ENCODE measurements around the gene GPR176.

GPR176 gene

GRCh38 chr15:39801641-39802309 is 118.3 kb downstream of the GPR176 start:
- peak in 1 of 2 experiments; percentile 23 for DNase-seq

DNA sequence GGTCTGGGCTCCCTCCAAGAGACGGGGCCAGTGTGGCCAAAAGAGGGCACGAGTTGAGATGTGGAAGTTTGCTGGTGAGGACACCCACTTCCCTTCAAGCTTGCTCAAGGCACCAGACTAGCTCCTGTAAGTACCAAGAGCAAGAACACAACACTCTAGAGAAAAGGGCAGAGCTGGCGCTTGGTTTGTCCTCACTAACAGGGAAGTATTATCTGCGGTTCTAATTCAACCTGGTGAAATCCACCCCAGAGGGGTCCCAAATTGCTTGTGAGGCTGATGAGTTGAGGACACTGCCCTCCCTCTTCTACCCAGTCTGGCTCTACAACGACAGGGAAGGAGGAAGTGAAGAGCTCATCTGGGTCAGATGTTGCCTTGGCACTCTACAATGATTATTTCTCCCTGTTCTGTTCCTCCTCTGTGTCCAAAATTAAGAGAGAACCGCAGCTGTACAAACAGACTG is 120.5 kb downstream of the GPR176 start:
- no peak for DNase-seq

GRCh38 chr15:39798382-39798781 is 121.7 kb downstream of the GPR176 start:
- no peak for DNase-seq

GRCh38 chr15:39797407-39797806 is 122.7 kb downstream of the GPR176 start:
- DNase-seq: no peak

GRCh38 chr15:39796601-39797000 is 123.5 kb downstream of the GPR176 start:
- DNase-seq: no peak

GRCh38 chr15:39795486-39795885 is 124.6 kb downstream of the GPR176 start:
- no peak for DNase-seq

DNA sequence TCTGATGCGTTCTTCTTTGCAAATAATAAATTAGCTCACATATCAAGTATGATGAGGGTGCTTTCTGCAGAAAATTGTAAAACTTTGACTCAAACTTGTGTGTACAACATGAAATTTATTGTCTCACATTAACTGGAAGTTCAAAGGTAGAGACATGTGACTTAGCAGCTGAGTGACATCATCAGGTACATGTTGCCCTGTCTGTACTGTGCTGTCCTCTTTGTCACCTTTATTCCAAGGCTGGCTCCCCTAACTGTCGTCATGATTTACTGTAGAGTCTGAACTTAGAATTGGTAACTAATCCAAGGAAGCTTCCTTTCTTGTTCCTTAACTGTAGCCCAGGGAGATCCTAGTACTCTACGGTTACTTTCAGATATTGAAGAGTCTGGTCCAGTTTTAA is 125.1 kb downstream of the GPR176 start:
- no peak for DNase-seq

GRCh38 chr15:39793923-39794322 is 126.1 kb downstream of the GPR176 start:
- DNase-seq: no peak

DNA sequence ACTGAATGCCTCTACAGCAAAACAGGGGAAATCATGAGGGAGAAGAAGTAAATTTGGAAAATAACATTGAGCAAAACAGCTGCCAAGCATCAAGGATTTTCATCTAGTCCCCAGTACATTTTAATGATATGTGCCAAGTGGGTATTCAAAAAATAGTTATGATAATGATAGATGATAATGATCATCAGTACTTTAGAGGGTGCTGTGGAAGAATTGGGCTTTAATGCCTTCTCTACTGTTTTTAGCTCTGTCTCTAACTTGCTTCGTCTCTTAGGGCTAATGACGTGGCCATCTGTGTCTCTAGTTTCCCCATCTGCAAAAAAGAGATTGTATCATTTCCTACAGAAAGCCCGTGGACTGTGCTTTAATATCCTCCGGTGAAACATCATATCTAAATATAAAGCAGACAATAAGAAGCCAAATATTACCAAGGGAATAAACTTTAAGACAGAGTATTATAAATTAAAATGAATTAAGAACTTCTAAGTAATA is 127.2 kb downstream of the GPR176 start:
- DNase-seq: no peak

- DNase-seq: no peak
Observed at GRCh38 chr15:39792025-39792843, 127.8 kb downstream of the GPR176 start.

- DNase-seq: no peak
Observed at GRCh38 chr15:39789736-39790135, 130.3 kb downstream of the GPR176 start.

GRCh38 chr15:39788800-39789565 is 131.1 kb downstream of the GPR176 start:
- no peak for DNase-seq

DNA sequence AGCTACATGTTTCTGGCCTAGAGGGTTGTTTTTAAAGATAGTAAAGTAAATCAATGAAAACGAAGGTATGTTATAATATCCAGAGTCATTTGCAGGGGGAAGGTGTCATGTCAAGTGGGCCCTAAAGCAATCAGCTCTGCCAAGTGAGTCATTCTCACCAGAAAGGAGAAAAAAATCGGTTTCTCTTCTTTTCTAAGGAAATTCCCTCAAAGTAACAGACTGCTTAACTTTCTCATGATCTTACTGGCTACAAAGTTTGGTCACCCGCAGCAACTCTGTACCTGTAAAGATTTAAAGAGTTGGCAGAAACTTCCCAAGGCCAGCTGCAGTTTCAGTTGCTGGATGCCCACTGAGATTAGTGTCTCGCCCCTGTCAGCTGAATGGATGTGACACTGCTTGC is 132.0 kb downstream of the GPR176 start:
- peak; percentile 10 to 19 for DNase-seq

GRCh38 chr15:39787479-39787878 is 132.6 kb downstream of the GPR176 start:
- DNase-seq: no peak

- DNase-seq: no peak
Observed at GRCh38 chr15:39786447-39787056, 133.5 kb downstream of the GPR176 start.

DNA sequence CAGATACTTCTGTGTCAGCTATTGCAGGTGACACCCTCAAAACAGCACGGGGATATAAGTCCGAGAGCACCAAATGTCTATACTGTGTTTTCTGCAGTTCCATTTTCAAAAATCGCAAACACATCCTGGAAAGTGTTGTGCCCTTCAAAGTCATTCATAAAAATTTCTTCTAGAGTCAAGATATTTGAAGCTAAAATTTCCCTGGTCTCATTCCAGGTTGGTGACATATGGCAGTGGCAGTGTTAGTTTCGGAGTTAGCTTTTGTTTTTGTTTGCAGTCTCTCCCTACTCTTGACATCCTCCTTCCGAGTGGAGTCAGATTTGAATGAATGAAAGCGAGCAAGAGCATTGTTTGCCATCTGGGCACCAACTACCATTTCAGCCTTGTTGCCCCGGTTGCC is 134.2 kb downstream of the GPR176 start:
- no peak for DNase-seq

- no peak for DNase-seq
Observed at GRCh38 chr15:39785139-39785538, 134.9 kb downstream of the GPR176 start.

DNA sequence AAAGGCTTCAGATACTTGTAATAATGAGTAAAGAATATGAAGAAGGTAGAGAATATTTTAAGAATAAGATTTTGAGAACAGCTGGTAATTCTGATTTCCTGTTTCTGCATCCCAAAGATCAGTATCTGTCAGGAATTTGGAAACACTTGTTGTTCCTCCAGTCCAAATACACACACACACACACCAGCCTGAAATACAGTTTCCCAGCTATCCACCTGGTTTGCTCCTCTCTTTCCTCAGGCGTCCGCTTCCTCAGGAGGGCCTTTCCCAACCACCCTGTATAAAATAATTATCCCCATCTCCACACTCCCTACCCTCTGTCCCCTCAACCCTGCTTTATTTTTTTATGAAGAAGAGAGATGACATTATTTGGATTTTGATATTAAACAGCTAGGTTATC is 135.4 kb downstream of the GPR176 start:
- no peak for DNase-seq

DNA sequence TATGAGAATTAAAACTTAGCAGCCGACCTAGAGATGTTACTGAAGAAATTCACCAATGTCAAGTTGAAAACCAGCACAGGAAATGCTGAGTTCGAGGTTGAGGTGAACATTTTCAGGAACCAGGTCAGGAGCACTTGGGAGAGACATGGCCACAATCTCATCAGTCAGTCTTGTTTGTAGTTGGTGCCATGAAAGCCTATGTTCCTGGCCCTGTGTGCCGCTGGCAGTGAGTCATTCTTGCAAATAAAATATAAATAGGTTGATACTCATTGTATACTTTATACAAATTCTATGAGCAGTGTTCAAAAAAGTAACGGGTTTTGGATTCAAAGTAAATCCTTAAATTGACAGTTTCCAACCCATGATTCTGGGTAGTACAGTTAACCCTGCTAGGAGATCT is 135.9 kb downstream of the GPR176 start:
- no peak for DNase-seq

DNA sequence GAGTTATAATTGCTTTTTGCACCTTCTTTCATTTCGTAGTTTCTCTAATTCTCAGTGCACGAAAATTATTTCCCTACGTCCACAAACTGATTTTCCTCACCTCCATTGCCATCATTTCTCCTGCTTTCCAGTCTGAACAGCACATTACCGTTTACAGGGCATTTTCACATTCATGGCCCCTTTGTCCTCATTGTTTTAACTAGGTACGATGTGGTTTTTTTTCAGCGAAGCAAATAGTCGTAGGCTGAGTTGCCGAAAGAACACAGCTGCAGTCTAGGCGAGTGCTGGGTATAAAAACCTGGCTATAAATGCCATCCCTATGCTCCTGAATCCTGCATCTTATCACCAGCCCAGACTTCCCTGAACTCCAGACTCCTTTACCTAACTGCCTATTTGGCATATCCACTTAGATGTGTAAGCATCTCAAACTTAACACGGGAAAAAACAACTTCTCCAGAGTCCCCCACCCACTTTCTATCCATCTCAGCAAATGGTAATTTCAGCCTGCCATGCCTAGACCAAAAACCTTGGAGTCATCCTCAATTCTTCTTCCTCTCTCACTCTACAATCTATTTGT is 136.7 kb downstream of the GPR176 start:
- DNase-seq: no peak

- peak; percentile 95 to 96 for DNase-seq
Observed at GRCh38 chr15:39782441-39783138, 137.5 kb downstream of the GPR176 start, which contains the start of gene FSIP1. Gene FSIP1 (minus strand): TSS chr15:39782841. CDS start chr15:39776524, 6,317 bp downstream.

DNA sequence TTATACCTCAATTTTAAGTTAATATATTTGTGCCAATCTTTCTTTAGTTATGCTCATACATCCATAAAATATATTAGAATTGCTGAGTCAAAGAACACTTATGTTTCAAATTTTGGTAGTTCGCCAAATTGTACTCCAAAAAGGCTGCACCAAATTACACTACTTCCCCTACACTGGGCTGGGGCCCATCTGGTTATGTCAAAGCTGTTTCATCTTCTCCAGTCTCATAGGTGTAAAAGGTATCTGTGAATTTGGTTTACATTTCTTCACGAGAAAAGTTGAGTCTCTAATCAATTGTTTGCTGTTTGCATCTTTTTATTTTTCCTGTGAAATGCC is 138.1 kb downstream of the GPR176 start:
- DNase-seq: no peak
